ENCODE measurements around the gene TOMM5. TPM values are rescaled to one million over a fixed set of nuclear protein-coding genes. Genes with fewer than 3 reads are reported as not detected.

TOMM5 gene
- total RNA-seq, 1 donor from 2014 or later, result 201 TPM

GRCh38 chr9:37620396-37620795 is 28.0 kb upstream of the TOMM5 start:
- no peak for TF ChIP-seq EZH2 (IDR thresholded peaks at IDR 0.05)
- TF ChIP-seq EZH2phosphoT487 (IDR thresholded peaks at IDR 0.05), result no peak
- no peak for TF ChIP-seq CTCF (IDR thresholded peaks at IDR 0.05)
- no peak overlapping the region for H2AFZ ChIP-seq (replicated peaks)
- H3K9me3 Mint-ChIP-seq, result no peaks in the 10 kb centered on the region
- H3K79me2 ChIP-seq (ENCODE audit: low read depth), result no peaks in the 10 kb centered on the region
- peaks cover 22% of the 10 kb centered on the region for H3F3A ChIP-seq (ENCODE audit: low read depth)
- no peak overlapping the region for H3K27ac ChIP-seq
- no peak overlapping the region for H3K4me3 Mint-ChIP-seq
- peaks cover 31% of the 10 kb centered on the region for H3K4me1 Mint-ChIP-seq
- H3K9ac ChIP-seq, result no peak overlapping the region
- no peak overlapping the region for H3K27ac Mint-ChIP-seq
- no peak for DNase-seq (ENCODE audit: low spot score)
- H3K4me1 ChIP-seq, result peaks cover 29% of the 10 kb centered on the region
- no peaks in the 10 kb centered on the region for H3K27me3 ChIP-seq
- no peaks in the 10 kb centered on the region for H3K9me3 ChIP-seq (ENCODE audit: low read depth)
- no peaks in the 10 kb centered on the region for H3K36me3 Mint-ChIP-seq
- no peak overlapping the region for H3K4me2 ChIP-seq
- no peaks in the 10 kb centered on the region for H3K36me3 ChIP-seq
- H4K20me1 ChIP-seq (ENCODE audit: low read depth), result no peaks in the 10 kb centered on the region
- H3K27me3 Mint-ChIP-seq (ENCODE audit: insufficient read depth, low read depth), result peaks cover 3% of the 10 kb centered on the region
- no peak overlapping the region for H3K4me3 ChIP-seq

- no peaks in the 10 kb centered on the region for H3K36me3 Mint-ChIP-seq
- H2AFZ ChIP-seq (replicated peaks), result no peak overlapping the region
- H3K27ac Mint-ChIP-seq, result no peak overlapping the region
Measured at GRCh38 chr9:37619806-37620205, 27.4 kb upstream of the TOMM5 start.

GRCh38 chr9:37618817-37619216 is 26.4 kb upstream of the TOMM5 start:
- no peaks in the 10 kb centered on the region for H3K9me3 Mint-ChIP-seq
- Histone ChIP-seq H3K79me2 (ENCODE audit: low read depth) (no peaks in the 10 kb centered on the region), H3K4me1 (peaks cover 29% of the 10 kb centered on the region), H4K20me1 (ENCODE audit: low read depth) (no peaks in the 10 kb centered on the region), H3K4me2 (no peak overlapping the region), H3K27ac (no peak overlapping the region), H2AFZ (replicated peaks) (no peak overlapping the region), H3K4me3 (no peak overlapping the region), H3K36me3 (no peaks in the 10 kb centered on the region), H3K9me3 (ENCODE audit: low read depth) (no peaks in the 10 kb centered on the region), H3K27me3 (no peaks in the 10 kb centered on the region), H3F3A (ENCODE audit: low read depth) (peaks cover 22% of the 10 kb centered on the region), H3K9ac (no peak overlapping the region)
- H3K27me3 Mint-ChIP-seq (ENCODE audit: insufficient read depth, low read depth), result peaks cover 3% of the 10 kb centered on the region
- TF ChIP-seq EZH2phosphoT487 (IDR thresholded peaks at IDR 0.05) (no peak), CTCF (IDR thresholded peaks at IDR 0.05) (no peak), EZH2 (IDR thresholded peaks at IDR 0.05) (no peak)
- H3K36me3 Mint-ChIP-seq, result no peaks in the 10 kb centered on the region
- DNase-seq (ENCODE audit: low spot score), result no peak
- peak overlapping the region; percentile 10 for H3K27ac Mint-ChIP-seq
- H3K4me1 Mint-ChIP-seq, result peaks cover 26% of the 10 kb centered on the region
- no peak overlapping the region for H3K4me3 Mint-ChIP-seq

More at GRCh38 chr9:37619806-37620205, 27.4 kb upstream of the TOMM5 start:
- Histone ChIP-seq H3K9ac (no peak overlapping the region), H3K4me1 (peaks cover 29% of the 10 kb centered on the region), H3K4me3 (no peak overlapping the region), H3K27ac (no peak overlapping the region), H3K79me2 (ENCODE audit: low read depth) (no peaks in the 10 kb centered on the region), H3F3A (ENCODE audit: low read depth) (peaks cover 22% of the 10 kb centered on the region), H4K20me1 (ENCODE audit: low read depth) (no peaks in the 10 kb centered on the region), H3K36me3 (no peaks in the 10 kb centered on the region), H3K27me3 (no peaks in the 10 kb centered on the region), H3K9me3 (ENCODE audit: low read depth) (no peaks in the 10 kb centered on the region), H3K4me2 (no peak overlapping the region)
- TF ChIP-seq CTCF (IDR thresholded peaks at IDR 0.05) (no peak), EZH2phosphoT487 (IDR thresholded peaks at IDR 0.05) (no peak), EZH2 (IDR thresholded peaks at IDR 0.05) (no peak)
- no peak for DNase-seq (ENCODE audit: low spot score)
- Mint-ChIP-seq H3K4me1 (peaks cover 31% of the 10 kb centered on the region), H3K4me3 (no peak overlapping the region), H3K9me3 (no peaks in the 10 kb centered on the region), H3K27me3 (ENCODE audit: insufficient read depth, low read depth) (peaks cover 3% of the 10 kb centered on the region)

Measured in neural progenitor cell (in vitro differentiated cells).